GM20431 (cell line): Measurements from ENCODE around the gene PSMC5.

Source experiments
- in situ Hi-C: fragments of 300-500 bp; cut with MseI, MboI; formaldehyde crosslinking; loops from one replicate; pipeline ENCODE4 v1.15.0; 2020; ENCODE audit warnings: low sequenced_read_pairs; ENCODE audit not compliant: unreplicated experiment

PSMC5 gene

GRCh38 chr17:63835167-63835720 lies 8.0 kb downstream of the PSMC5 start:
- in situ Hi-C loops = loop anchor here (25.0 kb wide), 1 partner anchor 398 kb away; the partner anchor contains the start of gene CYB561

- in situ Hi-C loops = loop anchor here (25.0 kb wide), 1 partner anchor 400 kb away; the partner anchor contains the start of gene CYB561
Observed at GRCh38 chr17:63836811-63837210, 9.6 kb downstream of the PSMC5 start.

DNA sequence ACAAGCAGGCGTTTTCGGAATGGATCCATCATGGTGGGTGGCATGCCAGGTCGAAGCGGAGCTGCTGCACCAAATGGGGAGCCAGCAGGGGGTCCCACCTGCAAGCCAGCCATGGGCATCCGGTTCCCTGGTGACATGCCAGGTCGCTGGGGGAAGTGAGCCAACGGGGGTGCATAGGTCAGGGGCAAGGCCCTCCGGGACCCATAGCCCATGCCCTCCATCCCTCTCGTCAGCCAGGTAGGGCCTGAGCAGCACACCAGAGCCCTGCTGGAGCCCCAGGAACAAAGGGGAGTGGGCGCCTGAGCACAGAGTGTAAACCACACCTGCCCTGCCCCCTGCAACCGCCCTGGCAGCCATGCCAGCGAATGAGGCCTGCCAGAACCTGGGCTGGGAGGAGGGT lies 10.2 kb downstream of the PSMC5 start:
- in situ Hi-C loops = loop anchor here (25.0 kb wide), 1 partner anchor 400 kb away; the partner anchor contains the start of gene CYB561

DNA sequence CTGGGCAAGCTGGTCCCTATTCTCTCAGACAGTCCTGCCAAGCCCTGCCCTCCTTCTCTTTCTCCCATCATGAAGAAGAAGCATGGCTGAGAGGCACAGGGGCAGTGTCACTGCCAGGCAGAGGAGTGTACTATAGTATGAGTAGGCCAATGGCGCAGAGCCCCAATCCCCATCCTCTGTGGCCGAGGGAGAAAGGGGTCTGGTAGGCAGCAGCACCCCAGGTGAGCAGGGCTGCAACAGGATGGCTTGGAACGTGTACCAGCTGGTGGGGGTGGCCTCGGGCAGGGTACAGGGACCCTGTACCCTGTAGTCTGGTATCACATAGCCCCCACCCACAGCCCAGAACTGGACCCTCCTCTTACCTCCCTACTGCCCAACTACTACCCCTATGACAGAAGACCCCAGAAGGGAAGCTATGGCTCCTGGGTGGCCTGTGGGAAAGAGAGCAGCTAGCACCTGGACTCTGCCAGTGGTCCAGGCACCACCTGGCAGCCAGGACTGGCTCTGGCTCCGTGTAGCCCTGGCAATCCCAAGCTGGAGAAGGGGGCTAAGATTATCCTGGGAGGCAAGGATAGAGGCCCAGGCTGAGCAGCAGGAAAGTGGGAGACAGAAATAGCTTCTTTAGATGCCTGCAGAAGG lies 10.8 kb downstream of the PSMC5 start:
- in situ Hi-C loops = loop anchor here (25.0 kb wide), 1 partner anchor 401 kb away; the partner anchor contains the start of gene CYB561

- in situ Hi-C loops = loop anchor here (25.0 kb wide), 1 partner anchor 401 kb away; the partner anchor contains the start of gene CYB561
Observed at GRCh38 chr17:63838631-63839171, 11.5 kb downstream of the PSMC5 start.

DNA sequence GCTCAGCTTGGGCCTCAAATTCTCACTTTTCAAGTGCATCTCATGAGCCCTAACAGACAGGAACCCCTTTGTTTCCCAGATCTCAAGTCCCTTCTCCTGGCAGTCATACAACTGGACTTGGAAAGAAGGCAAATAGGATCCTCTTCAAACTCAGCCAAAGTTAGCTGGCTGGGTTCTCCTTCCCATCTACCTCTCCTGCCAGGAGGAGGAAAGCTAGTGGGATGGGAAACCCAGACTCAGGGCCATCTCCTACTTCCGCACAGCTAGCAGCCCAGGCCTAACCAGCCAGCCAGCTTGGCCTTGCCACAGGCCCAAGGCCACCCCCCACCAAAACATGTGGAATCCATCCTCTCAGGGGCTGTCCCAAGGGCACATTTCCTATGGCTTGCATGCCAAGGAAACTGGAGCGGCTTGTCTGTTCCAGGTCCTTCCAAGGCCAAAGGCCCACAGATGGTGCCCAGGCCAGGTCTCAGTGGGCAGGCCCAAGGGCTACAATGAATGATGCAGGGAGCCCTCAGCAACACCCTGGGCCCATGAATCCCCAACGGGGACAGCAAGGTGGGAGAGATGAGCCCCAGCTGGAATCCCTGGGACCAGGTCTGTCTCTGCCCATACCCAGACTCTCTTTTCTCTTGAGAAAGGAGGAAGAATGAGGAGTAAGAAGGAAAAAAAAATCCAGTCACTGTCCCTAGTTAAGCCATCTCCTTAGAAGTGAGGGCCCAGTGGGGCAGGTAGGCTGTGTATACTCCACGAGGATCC lies 13.5 kb downstream of the PSMC5 start:
- in situ Hi-C loops = loop anchor here (25.0 kb wide), 1 partner anchor 403 kb away; the partner anchor contains the start of gene CYB561

- in situ Hi-C loops = loop anchor here (25.0 kb wide), 1 partner anchor 404 kb away; the partner anchor contains the start of gene CYB561
Observed at GRCh38 chr17:63841350-63842172, 14.3 kb downstream of the PSMC5 start.

- in situ Hi-C loops = loop anchor here (25.0 kb wide), 1 partner anchor 405 kb away; the partner anchor contains the start of gene CYB561
Observed at GRCh38 chr17:63842173-63842539, 14.9 kb downstream of the PSMC5 start.

DNA sequence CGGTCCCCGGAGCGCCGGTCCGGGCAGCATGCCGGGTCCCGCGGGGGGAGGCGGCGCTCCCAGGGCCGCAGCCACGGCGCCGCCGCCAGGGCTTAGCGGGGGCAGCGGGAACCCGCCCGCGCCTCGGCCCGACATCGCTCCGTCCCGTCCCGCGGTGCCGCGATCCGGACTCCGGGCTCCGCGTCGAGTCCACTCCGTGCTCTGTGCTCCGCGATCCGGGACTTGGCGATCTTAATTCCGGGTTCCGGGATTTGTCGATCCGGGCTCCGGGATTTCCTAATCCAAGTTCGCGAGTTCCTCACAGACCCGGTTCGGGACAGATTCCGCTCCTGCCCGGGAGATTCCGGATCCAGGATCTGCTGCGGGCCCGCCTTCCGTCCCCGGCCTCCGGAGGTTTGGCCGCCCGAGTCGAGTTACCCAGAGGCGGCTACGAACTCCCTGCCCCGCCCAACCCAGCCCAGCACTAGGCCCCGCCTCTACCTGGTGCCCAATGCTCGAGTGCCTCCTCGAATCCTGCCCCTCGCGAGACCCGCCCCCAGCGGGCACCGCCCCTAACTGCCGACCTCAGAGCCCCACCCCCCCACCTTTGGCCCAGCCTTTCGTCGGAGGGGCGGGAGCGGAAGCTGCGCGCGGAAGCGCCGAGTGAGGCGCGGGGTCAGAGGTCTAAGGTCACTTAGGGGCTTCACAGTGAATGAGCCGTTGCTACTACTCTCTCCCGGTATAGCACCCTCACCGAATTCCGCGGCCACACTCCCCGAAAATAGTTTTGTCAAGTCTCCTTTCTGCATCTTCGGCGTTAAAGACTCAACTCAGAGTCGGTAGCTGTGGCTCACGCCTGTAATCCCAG lies 15.5 kb downstream of the PSMC5 start, which contains the start of gene SMARCD2:
SMARCD2 (minus strand) TSS at position 146 of the 847 bp plus-strand sequence; CDS start at position 135, 11 bp downstream.
- in situ Hi-C loops = loop anchor here (25.0 kb wide), 1 partner anchor 405 kb away; the partner anchor contains the start of gene CYB561

DNA sequence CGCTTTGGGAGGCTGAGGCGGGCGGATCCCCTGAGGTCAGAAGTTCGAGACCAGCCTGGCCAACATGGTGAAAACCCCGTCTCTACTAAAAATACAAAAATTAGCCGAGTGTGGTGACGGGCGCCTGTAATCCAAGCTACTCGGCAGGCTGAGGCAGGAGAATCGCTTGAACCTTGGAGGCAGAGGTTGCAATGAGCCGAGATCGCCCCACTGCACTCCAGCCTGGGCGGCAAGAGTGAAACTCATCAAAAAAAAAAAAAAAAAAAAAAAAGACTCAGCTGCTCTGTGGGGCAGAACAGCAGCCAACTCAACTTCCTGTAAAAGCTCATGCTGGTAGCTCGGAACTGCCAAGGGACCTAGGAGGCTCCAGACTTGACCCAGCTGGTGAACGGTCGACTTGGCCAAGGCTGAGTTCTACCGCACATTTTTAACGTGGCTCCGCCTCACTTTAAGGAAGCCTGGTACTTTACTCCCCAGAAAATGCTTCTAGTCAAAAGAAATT lies 16.2 kb downstream of the PSMC5 start:
- in situ Hi-C loops = loop anchor here (25.0 kb wide), 1 partner anchor 406 kb away; the partner anchor contains the start of gene CYB561

- in situ Hi-C loops = loop anchor here (25.0 kb wide), 1 partner anchor 407 kb away; the partner anchor contains the start of gene CYB561
Observed at GRCh38 chr17:63843910-63844677, 16.9 kb downstream of the PSMC5 start.

DNA sequence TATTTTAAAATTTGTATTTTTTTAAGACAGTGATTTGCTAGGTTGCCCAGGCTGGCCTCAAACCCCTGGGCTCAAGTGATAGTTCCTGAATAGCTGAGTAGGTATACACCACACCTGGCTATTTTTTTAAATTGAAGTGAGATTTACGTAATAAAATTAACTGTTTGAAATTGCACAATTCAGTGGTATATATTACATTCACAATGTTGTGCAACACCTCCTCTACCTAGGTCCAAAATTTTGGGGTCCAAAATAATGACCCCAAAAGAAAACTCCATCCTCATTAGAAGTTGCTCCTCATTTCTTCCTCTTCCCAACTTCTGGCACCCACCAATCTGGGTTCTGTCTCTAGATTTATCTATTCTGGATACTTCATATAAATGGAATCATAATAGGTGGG lies 18.3 kb downstream of the PSMC5 start:
- in situ Hi-C loops = loop anchor here (25.0 kb wide), 1 partner anchor 408 kb away; the partner anchor contains the start of gene CYB561

- in situ Hi-C loops = loop anchor here (25.0 kb wide), 1 partner anchor 410 kb away; the partner anchor contains the start of gene CYB561
Observed at GRCh38 chr17:63847525-63848249, 20.5 kb downstream of the PSMC5 start.

- in situ Hi-C loops = loop anchor here (25.0 kb wide), 1 partner anchor 412 kb away; the partner anchor contains the start of gene CYB561
Observed at GRCh38 chr17:63848834-63849689, 21.8 kb downstream of the PSMC5 start.

- in situ Hi-C loops = no loop called here
Observed at GRCh38 chr17:63850401-63850800, 23.2 kb downstream of the PSMC5 start.

GRCh38 chr17:63853260-63853659 lies 26.0 kb downstream of the PSMC5 start:
- in situ Hi-C loops = no loop called here
